GM12878 (cell line): ENCODE results near the gene RAMP2. TPM values are rescaled to one million over a fixed set of nuclear protein-coding genes. Genes with fewer than 3 reads are reported as not detected.

Experiments used
- ATAC-seq: fragments of 200-7000 bp; cut with Tn5 transposase; 3 replicates; pipeline ENCODE4 v1.9.1; 2020; ENCODE audit warnings: mild to moderate bottlenecking, moderate library complexity
- Bru-seq: library from RNA; stranded (reverse); fragments of 400-500 nt; gene quantifications from one replicate; lab custom pipeline; 2021; lab: Mats Ljungman, UMichigan
- BruChase-seq, 2 experiments: library from RNA; stranded (reverse); fragments of 400-500 nt; gene quantifications; one replicate each; lab custom pipeline; 2021; lab: Mats Ljungman, UMichigan
- BruUV-seq: library from RNA; stranded (reverse); fragments of 400-500 nt; replicated peaks from 2 replicates; lab custom pipeline; 2021; lab: Mats Ljungman, UMichigan
- CTCF ChIA-PET: fragments of 300-600 bp; sonication (Branson Sonifier 250); formaldehyde crosslinking; extraction: SDS; loops from one replicate; lab custom pipeline; 2021; ENCODE audit warnings: inconsistent platforms; lab: Yijun Ruan, JAX
- POLR2A ChIA-PET: fragments of 350-600 bp; formaldehyde crosslinking; extraction: SDS; loops from one replicate; lab custom pipeline; 2021; ENCODE audit warnings: inconsistent platforms; lab: Charles Lee
- RAD21 ChIA-PET: fragments of 300-600 bp; sonication (Branson Sonifier 250); formaldehyde crosslinking; loops from one replicate; lab custom pipeline; 2023; ENCODE audit warnings: antibody characterized with exemption; ENCODE audit not compliant: unreplicated experiment; lab: Charles Lee
- SMC1A ChIA-PET: fragments of 300-600 bp; sonication (Branson Sonifier 250); formaldehyde crosslinking; loops from one replicate; lab custom pipeline; 2023; ENCODE audit not compliant: unreplicated experiment, uncharacterized antibody; lab: Charles Lee
- DNase-seq: peaks from one replicate; pipeline ENCODE4 v3.0.0-alpha.2; 2011; ENCODE audit warnings: low read depth, low spot score
- FAIRE-seq: peaks from 3 replicates; lab custom pipeline; 2011; peaks lifted over from hg19 to GRCh38; lab: Jason Lieb, UNC
- H2AFZ ChIP-seq: 2 replicates; pipeline ENCODE4 v1.6.0; 2011; ENCODE audit warnings: low read depth, low read length, control low read depth; ENCODE audit not compliant: control insufficient read depth
- H3K27ac ChIP-seq: 2 replicates; pipeline ENCODE4 v1.5.1; 2011; ENCODE audit warnings: control low read depth; ENCODE audit not compliant: control insufficient read depth, insufficient read depth
- H3K27me3 ChIP-seq, 2 experiments: replicated peaks in 1 of 2; 2 replicates each; pipeline versions ENCODE4 v1.6.0 to v1.6.1; 2011; ENCODE audit warnings: low read length in 1 of 2; ENCODE audit not compliant: control insufficient read depth in 2 of 2, insufficient read depth in 2 of 2
- H3K36me3 ChIP-seq, 2 experiments: 2 replicates each; pipeline ENCODE4 v1.5.1; 2011; ENCODE audit warnings: low read length in 1 of 2; ENCODE audit not compliant: control insufficient read depth in 2 of 2, insufficient read depth in 2 of 2
- H3K4me1 ChIP-seq: 2 replicates; pipeline ENCODE4 v1.6.1; 2011; ENCODE audit warnings: mild to moderate bottlenecking, low read length, moderate library complexity, mixed read lengths; ENCODE audit not compliant: control insufficient read depth, insufficient read depth
- H3K4me2 ChIP-seq: 2 replicates; pipeline ENCODE4 v1.6.0; 2011; ENCODE audit warnings: control low read depth; ENCODE audit not compliant: control insufficient read depth, insufficient read depth
- H3K4me3 ChIP-seq: fragments of 200-600 bp; sonication (generic); 2 replicates; pipeline ENCODE4 v1.5.1; 2016
- H3K79me2 ChIP-seq: 2 replicates; pipeline ENCODE4 v1.6.0; 2011; ENCODE audit warnings: low read length; ENCODE audit not compliant: control insufficient read depth, insufficient read depth
- H3K9ac ChIP-seq: 2 replicates; pipeline ENCODE4 v1.8.0; 2011; ENCODE audit warnings: low read length, control low read depth, mixed read lengths; ENCODE audit not compliant: control insufficient read depth, insufficient read depth
- H3K9me3 ChIP-seq: replicated peaks from 3 replicates; pipeline ENCODE4 v1.5.1; 2011; ENCODE audit warnings: mild to moderate bottlenecking, low read length; ENCODE audit not compliant: control insufficient read depth, insufficient read depth
- H4K20me1 ChIP-seq: 2 replicates; pipeline ENCODE4 v1.6.0; 2011; ENCODE audit not compliant: control insufficient read depth, insufficient read depth
- CBFB ChIP-seq: IDR thresholded peaks from 2 replicates; pipeline ENCODE4 v1.6.1; 2016; ENCODE audit warnings: antibody characterized with exemption, low read depth
- REST ChIP-seq: IDR thresholded peaks from 2 replicates; pipeline ENCODE4 v1.6.1; 2012; ENCODE audit warnings: mild to moderate bottlenecking, low read depth, low read length
- WGBS: methylation state at CpG from one replicate; pipeline ENCODE4 v1.1.6; 2016; ENCODE audit warnings: low lambda C conversion rate; ENCODE audit not compliant: insufficient replicate concordance, insufficient coverage; ENCODE audit errors: missing lambda C conversion rate; 5-methylcytosine and 5-hydroxymethylcytosine counted together
- in situ Hi-C: fragments of 300-500 bp; cut with MboI; formaldehyde crosslinking; loops from 9 replicates; pipeline ENCODE4 v1.14.3; 2018; ENCODE audit warnings: mixed read lengths
- intact Hi-C: fragments of 100-400 bp; cut with micrococcal nuclease; formaldehyde crosslinking; loops from one replicate; pipeline ENCODE4 v1.14.2; 2022; ENCODE audit not compliant: unreplicated experiment
- long read RNA-seq, 2 experiments: library from polyadenylated mRNA; unstranded; transcript quantifications; one replicate each; pipeline ENCODE4 v2.0.0, GENCODE V29; 2019 to 2020
- polyA minus RNA-seq, 3 experiments: library from RNA; depleted of rRNA, polyadenylated mRNA; stranded (reverse); fragments of >200 nt; gene quantifications; 2 replicates each; pipeline ENCODE4 v1.2.3, GENCODE V29; 2011
- polyA plus RNA-seq, 11 experiments: library from polyadenylated mRNA; depleted of rRNA in 4 of 11; unstranded in 6 of 11; stranded (reverse) in 5 of 11; fragments of >200 nt; fragmentation: Nextera tagmentation in 4 of 11; fragmentation: Illumina TruSeq in 1 of 11; extraction: Ambion mirVana in 4 of 11; extraction: Trizol in 1 of 11; gene quantifications; 1 replicate in 1 of 11; 2 replicates in 10 of 11; pipeline versions ENCODE4 v1.2.1 to v1.2.3, GENCODE V29; 2011 to 2016; ENCODE audit warnings: inconsistent platforms in 2 of 11, missing spikeins in 2 of 11, low read depth in 1 of 11
- total RNA-seq, 4 experiments: library from RNA; depleted of rRNA in 3 of 4; stranded (reverse); fragments of >200 nt in 3 of 4; fragmentation: Illumina TruSeq in 1 of 4; extraction: Trizol in 1 of 4; gene quantifications; 2 replicates each; pipeline versions ENCODE4 v1.2.1 to v1.2.3, GENCODE V29; 2013 to 2021

Gene RAMP2
- not detected in 2 replicates for total RNA-seq (2013; cell fraction: nucleolus; rRNA removed)
- total RNA-seq (2014; rRNA removed) (not detected in 2 replicates), total RNA-seq (2014; rRNA removed; fragmentation: Illumina TruSeq; extraction: Trizol) (not detected in 2 replicates), total RNA-seq (2021) (0.43 TPM in 1 of 2 replicates, not detected in the other), polyA plus RNA-seq (2011; rRNA removed) (0.14 TPM in 1 of 2 replicates, not detected in the other), polyA plus RNA-seq (2014; fragmentation: Illumina TruSeq; extraction: Trizol) (0.22 and 0.98 TPM in 2 replicates), polyA plus RNA-seq (2014; fragmentation: Nextera tagmentation; extraction: Ambion mirVana) (under 1 TPM; 0.20 to 0.21 TPM), polyA plus RNA-seq (2014; rRNA removed) (0.32 and 0.37 TPM in 2 replicates), polyA plus RNA-seq (2016; fragmentation: Nextera tagmentation; extraction: Ambion mirVana) (under 1 TPM in 1 of 2 experiments, not detected in 1; 0.21 TPM), polyA minus RNA-seq (2011; rRNA and poly(A)+ RNA removed) (0.62 and 0.66 TPM in 2 replicates), Bru-seq, nascent RNA (not detected), BruChase-seq, experiment 1, labeled RNA remaining after a 6-hour chase (percentile 25 among the genes with signal in this experiment), BruChase-seq, experiment 2, labeled RNA remaining after a 2-hour chase (not detected)
- polyA plus RNA-seq (2011; ENCODE audit: low read depth): not detected
- 0.35 and 0.48 TPM in 2 replicates for polyA plus RNA-seq (2011; cell fraction: cytosol; rRNA removed)
- polyA plus RNA-seq (2011; cell fraction: nucleus; rRNA removed): 0.22 TPM in 1 of 2 replicates, not detected in the other
- polyA plus RNA-seq (2012): 0.36 and 0.93 TPM in 2 replicates
- not detected in 2 replicates for polyA minus RNA-seq (2011; cell fraction: cytosol; rRNA and poly(A)+ RNA removed)
- polyA minus RNA-seq (2011; cell fraction: nucleus; rRNA and poly(A)+ RNA removed): not detected in 2 replicates
- long read RNA-seq, experiment 1: 0 reads
- long read RNA-seq, experiment 2: 0 reads

GRCh38 chr17:42760652-42761581 lies at the start of gene RAMP2:
RAMP2 (plus strand) TSS chr17:42761227; CDS start chr17:42761262, 35 bp downstream.
- CTCF ChIA-PET: interaction anchor here (0.8 to 8.1 kb wide), 12 partner anchors 12 to 183 kb away, joined by 3 to 164 read pairs (median 4); partner anchors contain the start of genes BECN1, PSMC3IP and VPS25
- peak within 1 kb of the TSS; percentile 37; the same call in 1 of the 2 replicates for H3K4me3 ChIP-seq
- RAD21 ChIA-PET: interaction anchor here (0.9 to 4.6 kb wide), 12 partner anchors 11 to 207 kb away, joined by 3 to 47 read pairs (median 5); partner anchors contain the start of genes PSMC3IP and VPS25
- no peak for DNase-seq
- no peaks in the 10 kb centered on the region for H3K36me3 ChIP-seq
- SMC1A ChIA-PET: interaction anchor here (0.6 to 5.9 kb wide), 13 partner anchors 11 to 182 kb away, joined by 3 to 71 read pairs (median 5); partner anchors contain the start of genes PSMC3IP, RETREG3, TUBG1 and VPS25
- H4K20me1 ChIP-seq: no peaks in the 10 kb centered on the region
- peak; percentile 36 for ATAC-seq
- H3K79me2 ChIP-seq: no peaks in the 10 kb centered on the region
- no peak for FAIRE-seq
- H2AFZ ChIP-seq: peak within 1 kb of the TSS; percentile 41
- no TSS peak for BruUV-seq
- peak within 1 kb of the TSS; percentile 59 for H3K4me2 ChIP-seq
- in situ Hi-C loops (loop anchor here (10.0 kb wide), 1 partner anchor 186 kb away; the partner anchor contains the start of gene PSMC3IP), intact Hi-C loops (loop anchor here (5.0 kb wide), 2 partner anchors 79 to 214 kb away; partner anchors contain the start of genes CCR10 and CNTNAP1)
- TF ChIP-seq CBFB (no peak), REST (peak; percentile 66; the same call in 1 of the 2 replicates)
- H3K27ac ChIP-seq: no peak within 1 kb of the TSS
- no peaks in the 10 kb centered on the region for H3K9me3 ChIP-seq
- peaks cover 17% of the 10 kb centered on the region for H3K4me1 ChIP-seq
- POLR2A ChIA-PET: interaction anchor here (0.5 to 1.5 kb wide), 11 partner anchors 10 to 237 kb away, joined by 3 to 11 read pairs (median 3); partner anchors contain the start of genes MLX, PSMC3IP, RPL27 and VPS25
- no peaks in the 10 kb centered on the region for H3K27me3 ChIP-seq
- WGBS: 20% methylated on average over 56 of the region's 92 CpGs
- H3K9ac ChIP-seq: no peak within 1 kb of the TSS
